ENCODE measurements around the gene SPOUT1. TPM values are rescaled to one million over a fixed set of nuclear protein-coding genes. Genes with fewer than 3 reads are reported as not detected.

SPOUT1 gene, protein sequence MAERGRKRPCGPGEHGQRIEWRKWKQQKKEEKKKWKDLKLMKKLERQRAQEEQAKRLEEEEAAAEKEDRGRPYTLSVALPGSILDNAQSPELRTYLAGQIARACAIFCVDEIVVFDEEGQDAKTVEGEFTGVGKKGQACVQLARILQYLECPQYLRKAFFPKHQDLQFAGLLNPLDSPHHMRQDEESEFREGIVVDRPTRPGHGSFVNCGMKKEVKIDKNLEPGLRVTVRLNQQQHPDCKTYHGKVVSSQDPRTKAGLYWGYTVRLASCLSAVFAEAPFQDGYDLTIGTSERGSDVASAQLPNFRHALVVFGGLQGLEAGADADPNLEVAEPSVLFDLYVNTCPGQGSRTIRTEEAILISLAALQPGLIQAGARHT
- 10.8 and 12.9 TPM in 2 replicates for total RNA-seq (ENCODE audit: low replicate concordance)

GRCh38 chr9:128829477-128830251 lies at the start of gene SPOUT1:
Gene SPOUT1 (minus strand): TSS chr9:128829794. CDS start chr9:128829780, 14 bp downstream.

DNA sequence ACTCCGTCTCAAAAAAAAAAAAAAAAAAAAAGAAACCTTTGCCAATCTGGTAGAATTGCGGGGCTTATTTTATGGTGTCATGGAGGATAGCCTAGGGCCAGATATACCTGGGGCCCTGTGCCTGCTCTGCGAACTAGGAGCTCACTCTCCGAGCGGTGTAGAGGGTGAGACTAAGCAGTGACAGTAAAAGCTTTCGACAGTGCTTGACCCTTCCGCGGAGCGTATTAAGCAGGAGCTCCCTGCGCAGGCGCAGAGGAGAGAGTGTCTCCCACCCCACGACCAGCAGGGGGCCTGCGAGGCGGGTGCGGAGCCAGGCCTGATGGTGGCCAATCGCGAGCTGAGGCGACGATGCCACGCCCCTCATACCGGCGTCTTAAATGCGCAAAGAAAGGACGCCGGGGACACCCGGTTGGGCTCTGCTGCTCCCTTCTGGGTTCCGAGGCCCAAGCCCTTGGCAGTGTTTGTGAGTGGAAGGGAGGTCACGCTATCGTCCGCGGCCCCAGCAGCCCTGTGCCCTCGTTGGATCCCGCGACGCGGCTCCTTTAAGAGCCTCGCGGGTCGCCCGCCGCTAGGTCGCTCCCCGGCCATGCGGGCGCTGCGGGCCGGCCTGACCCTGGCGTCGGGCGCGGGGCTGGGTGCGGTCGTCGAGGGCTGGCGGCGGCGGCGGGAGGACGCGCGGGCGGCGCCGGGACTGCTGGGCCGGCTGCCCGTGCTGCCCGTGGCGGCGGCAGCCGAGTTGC lies 11.3 kb downstream of the SPOUT1 start, which contains the start of gene ENDOG:
ENDOG (plus strand) TSS at position 402 of the 740 bp plus-strand sequence; CDS start at position 587, 185 bp downstream.

DNA sequence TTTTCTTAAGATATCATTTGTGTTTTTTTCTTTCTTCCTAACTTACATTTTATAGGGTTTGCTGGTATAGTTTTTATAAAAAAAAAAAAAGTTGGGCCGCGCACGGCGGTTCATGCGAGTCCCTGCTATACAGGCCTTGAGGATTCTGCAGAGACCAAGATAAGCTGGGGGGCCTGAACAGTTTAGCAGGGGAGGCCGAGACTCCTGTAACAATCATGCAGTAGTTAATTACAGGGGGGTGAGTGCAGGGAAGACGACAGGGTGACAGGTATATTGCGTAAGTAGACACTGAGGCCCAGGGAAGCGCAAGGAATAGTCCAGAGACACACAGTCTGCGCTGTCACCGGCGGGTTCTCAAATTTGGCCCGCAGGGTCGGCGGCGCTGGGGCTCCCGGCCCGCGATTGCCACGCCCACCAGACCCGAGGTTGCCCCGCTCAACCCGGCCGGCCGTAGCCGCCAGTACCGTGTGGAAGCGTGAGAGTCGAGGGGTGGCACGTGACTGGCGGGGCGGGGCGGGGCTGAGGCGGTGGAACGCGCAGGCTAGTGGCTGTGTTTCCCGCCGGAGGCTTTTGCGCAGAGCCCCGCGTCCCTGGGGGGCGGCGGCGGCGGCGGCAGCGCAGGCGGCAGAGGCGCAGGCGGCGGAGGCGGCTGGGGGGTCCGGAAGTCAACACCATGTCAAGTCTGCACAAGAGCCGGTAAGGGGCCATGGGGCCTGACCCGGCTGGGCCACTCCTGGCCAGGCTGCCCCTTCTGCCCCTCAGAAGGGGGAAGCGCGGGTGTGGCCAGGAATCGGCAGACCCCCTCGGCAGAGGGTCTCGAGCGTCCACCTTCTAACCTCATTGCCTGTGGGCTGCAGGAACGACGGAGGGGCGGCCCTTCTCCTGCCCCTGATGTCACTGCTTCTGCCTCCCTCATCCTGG lies 42.7 kb downstream of the SPOUT1 start, which contains the start of gene TBC1D13:
TBC1D13 (plus strand) TSS at position 573 of the 921 bp plus-strand sequence; CDS start at position 674, 101 bp downstream.

GRCh38 chr9:128771745-128772519 lies 57.7 kb downstream of the SPOUT1 start, which contains the start of gene ZER1:
Gene ZER1 (minus strand): TSS chr9:128771927. CDS start chr9:128755565, 16,362 bp downstream.

Other genes with a start within 250 kb of the SPOUT1 start
- 30.4 and 43.5 TPM in 2 replicates for gene DYNC2I2, start 172.9 kb downstream of the SPOUT1 start, total RNA-seq (ENCODE audit: low replicate concordance)
- gene SET, start 140.6 kb downstream of the SPOUT1 start, total RNA-seq (ENCODE audit: low replicate concordance): 504 and 813 TPM in 2 replicates
- 0.35 and 1.4 TPM in 2 replicates for gene PKN3, start 127.3 kb downstream of the SPOUT1 start, total RNA-seq (ENCODE audit: low replicate concordance)
- 19.3 and 28.6 TPM in 2 replicates for gene ZDHHC12, start 105.7 kb downstream of the SPOUT1 start, total RNA-seq (ENCODE audit: low replicate concordance)
- 12.3 and 17.9 TPM in 2 replicates for gene ZER1, start 57.9 kb downstream of the SPOUT1 start, total RNA-seq (ENCODE audit: low replicate concordance)
- 8.4 and 9.2 TPM in 2 replicates for gene TBC1D13, start 42.5 kb downstream of the SPOUT1 start, total RNA-seq (ENCODE audit: low replicate concordance)
- gene ENDOG, start 11.3 kb downstream of the SPOUT1 start, total RNA-seq (ENCODE audit: low replicate concordance): 16.0 and 25.9 TPM in 2 replicates
- gene KYAT1, start 52.2 kb upstream of the SPOUT1 start, total RNA-seq (ENCODE audit: low replicate concordance): 4.8 and 9.0 TPM in 2 replicates
- gene LRRC8A, start 52.3 kb upstream of the SPOUT1 start, total RNA-seq (ENCODE audit: low replicate concordance): 38.6 and 39.5 TPM in 2 replicates
- 6.1 and 15.3 TPM in 2 replicates for gene PHYHD1, start 91.2 kb upstream of the SPOUT1 start, total RNA-seq (ENCODE audit: low replicate concordance)
- 19.7 and 20.4 TPM in 2 replicates for gene DOLK, start 117.8 kb upstream of the SPOUT1 start, total RNA-seq (ENCODE audit: low replicate concordance)
- 41.8 and 56.3 TPM in 2 replicates for gene NUP188, start 117.9 kb upstream of the SPOUT1 start, total RNA-seq (ENCODE audit: low replicate concordance)
- gene SH3GLB2, start 198.5 kb upstream of the SPOUT1 start, total RNA-seq (ENCODE audit: low replicate concordance): 22.0 and 31.5 TPM in 2 replicates
- gene MIGA2, start 206.8 kb upstream of the SPOUT1 start, total RNA-seq (ENCODE audit: low replicate concordance): 12.4 and 20.1 TPM in 2 replicates